NB4 (cell line): ENCODE measurements around the gene SIX4.

ENCODE experiments used
- CTCF ChIP-seq: IDR thresholded peaks from one replicate; pipeline ENCODE4 v1.5.1; 2012; ENCODE audit warnings: low read depth, low read length
- POLR2A ChIP-seq: IDR thresholded peaks from 2 replicates; pipeline ENCODE4 v1.6.1; 2011; ENCODE audit warnings: mild to moderate bottlenecking; ENCODE audit not compliant: insufficient read length; ENCODE audit errors: extremely low read depth

- TF ChIP-seq POLR2A (no peak), CTCF (no peak)
These were observed 32.7 kb upstream of the SIX4 start for GRCh38 chr14:60756847-60757246.
